Measurements from ENCODE around the gene RNF152.

DNA sequence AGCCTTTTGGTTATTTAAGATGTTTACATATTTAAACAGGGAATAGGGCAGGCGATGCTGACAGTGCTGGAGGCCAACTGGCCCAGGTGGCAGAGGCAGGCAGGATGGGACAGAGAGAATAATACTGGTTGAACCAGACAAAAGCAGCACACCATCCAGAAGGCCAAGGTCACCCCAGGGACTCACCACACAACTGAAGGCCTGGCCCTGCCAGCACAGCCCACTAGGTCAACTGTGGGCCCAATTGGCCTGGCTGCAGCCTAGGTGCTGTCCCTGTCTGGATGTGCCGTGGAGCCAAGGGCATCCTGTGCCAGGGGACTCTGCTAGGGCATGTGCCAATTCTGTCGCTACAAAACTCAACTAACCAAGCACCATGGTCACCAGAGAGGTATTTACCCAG, 69.2 kb downstream of the RNF152 start:
- TF ChIP-seq, protein P1, sequence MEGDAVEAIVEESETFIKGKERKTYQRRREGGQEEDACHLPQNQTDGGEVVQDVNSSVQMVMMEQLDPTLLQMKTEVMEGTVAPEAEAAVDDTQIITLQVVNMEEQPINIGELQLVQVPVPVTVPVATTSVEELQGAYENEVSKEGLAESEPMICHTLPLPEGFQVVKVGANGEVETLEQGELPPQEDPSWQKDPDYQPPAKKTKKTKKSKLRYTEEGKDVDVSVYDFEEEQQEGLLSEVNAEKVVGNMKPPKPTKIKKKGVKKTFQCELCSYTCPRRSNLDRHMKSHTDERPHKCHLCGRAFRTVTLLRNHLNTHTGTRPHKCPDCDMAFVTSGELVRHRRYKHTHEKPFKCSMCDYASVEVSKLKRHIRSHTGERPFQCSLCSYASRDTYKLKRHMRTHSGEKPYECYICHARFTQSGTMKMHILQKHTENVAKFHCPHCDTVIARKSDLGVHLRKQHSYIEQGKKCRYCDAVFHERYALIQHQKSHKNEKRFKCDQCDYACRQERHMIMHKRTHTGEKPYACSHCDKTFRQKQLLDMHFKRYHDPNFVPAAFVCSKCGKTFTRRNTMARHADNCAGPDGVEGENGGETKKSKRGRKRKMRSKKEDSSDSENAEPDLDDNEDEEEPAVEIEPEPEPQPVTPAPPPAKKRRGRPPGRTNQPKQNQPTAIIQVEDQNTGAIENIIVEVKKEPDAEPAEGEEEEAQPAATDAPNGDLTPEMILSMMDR (IDR thresholded peaks at IDR 0.05): no peak
- TF ChIP-seq POLR2A (IDR thresholded peaks at IDR 0.05) (no peak), POLR2AphosphoS5 (IDR thresholded peaks at IDR 0.05) (no peak)
